ENCODE results near the gene TUBGCP6.
A peak's percentile ranks its signal among the peaks of the same experiment; 100 is the strongest.

The TUBGCP6 gene

DNA sequence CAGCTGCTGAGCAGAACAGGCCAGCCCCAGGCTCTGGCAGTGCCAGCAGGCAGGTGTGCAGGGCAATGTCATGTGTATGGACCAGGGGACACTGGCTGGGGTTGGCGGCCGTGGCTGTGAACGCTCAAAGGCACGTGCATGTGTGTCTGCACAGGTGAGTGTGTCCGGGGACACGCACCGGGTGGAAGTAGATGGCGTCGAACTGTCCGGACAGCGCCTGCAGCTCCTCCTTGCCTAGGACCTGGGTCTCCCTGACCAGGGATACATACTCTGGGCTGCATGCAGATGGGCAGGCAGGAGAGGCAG, 5.4 kb upstream of the TUBGCP6 start:
- Histone ChIP-seq H3K4me1 (ENCODE audit: insufficient read depth, low read length) (peaks cover 44% of the 10 kb centered on the region), H3K4me2 (ENCODE audit: insufficient read depth, low read length) (peak overlapping the region; percentile 100), H4K20me1 (ENCODE audit: insufficient read depth, low read length) (peaks cover 35% of the 10 kb centered on the region), H3K27me3 (ENCODE audit: insufficient read depth, low read length, poor library complexity) (no peaks in the 10 kb centered on the region), H3K4me3 (ENCODE audit: low read depth in 1 of 2, low read length in 2 of 2) (peak overlapping the region; percentile 96 to 100; a peak in 3 of 4 replicates), H3K9ac (ENCODE audit: low read depth, low read length) (peak overlapping the region; percentile 100), H3K27ac (ENCODE audit: low read length) (peak overlapping the region; percentile 86), H3K79me2 (ENCODE audit: insufficient read depth, low read length) (peaks cover 38% of the 10 kb centered on the region), H2AFZ (ENCODE audit: low read depth, low read length) (no peak overlapping the region), H3K9me3 (ENCODE audit: insufficient read depth, low read length, severe bottlenecking) (no peaks in the 10 kb centered on the region), H3K36me3 (ENCODE audit: insufficient read depth, low read length) (peaks cover 49% of the 10 kb centered on the region)
- ATAC-seq (ENCODE audit: insufficient read depth, low read depth) (no peak), DNase-seq (no peak)
- TF ChIP-seq EZH2 (IDR thresholded peaks at IDR 0.05; ENCODE audit: borderline replicate concordance, low read depth, low read length, severe bottlenecking) = no peak
- TF ChIP-seq CTCF (IDR thresholded peaks at IDR 0.05; ENCODE audit: borderline replicate concordance, extremely low read depth, low read length, poor library complexity, severe bottlenecking) = no peak

DNA sequence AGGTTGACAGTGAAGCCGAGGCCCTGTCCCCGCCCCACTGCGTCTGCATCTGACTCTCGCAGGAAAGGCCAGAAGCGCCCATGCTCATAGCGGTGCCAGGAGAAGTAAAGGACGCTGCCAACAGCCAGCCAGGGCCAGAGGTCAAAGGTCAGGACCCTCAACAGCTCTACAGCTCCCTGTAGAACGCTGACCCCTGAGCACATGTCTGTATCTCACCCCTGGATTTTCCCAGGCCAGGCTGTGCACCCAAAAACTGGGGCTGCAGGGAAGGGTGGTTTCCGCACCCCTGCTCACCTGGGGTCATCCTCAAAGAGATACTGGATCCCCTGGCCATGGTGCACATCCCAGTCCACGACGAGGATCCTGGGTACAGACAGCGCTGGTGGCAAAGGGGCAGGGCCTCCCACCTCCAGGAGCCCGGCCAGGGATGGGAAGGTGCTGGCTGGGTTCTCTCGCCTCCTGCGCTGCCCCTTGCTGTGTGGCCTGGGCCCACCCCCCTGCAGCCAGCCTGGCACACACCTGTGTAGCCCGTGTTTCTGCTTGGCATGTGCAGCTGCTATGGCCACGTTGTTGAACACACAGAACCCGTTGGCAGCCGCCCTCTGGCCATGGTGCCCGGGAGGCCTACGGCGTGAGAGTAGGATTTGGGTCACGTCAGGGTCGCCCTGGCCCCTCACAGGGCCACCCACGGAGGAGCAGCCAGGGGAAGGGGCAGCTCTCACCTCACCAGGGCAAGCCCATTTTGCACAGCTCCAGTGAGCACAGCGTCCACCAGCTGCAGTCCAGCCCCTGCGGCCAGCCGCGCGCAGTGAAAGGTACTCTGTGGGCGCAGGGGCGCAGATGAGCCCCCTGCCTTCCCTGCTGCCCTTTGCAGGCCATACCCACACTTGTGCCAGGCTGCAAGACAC, 4.8 kb upstream of the TUBGCP6 start:
- no peaks in the 10 kb centered on the region for H3K9me3 ChIP-seq (ENCODE audit: insufficient read depth, low read length, severe bottlenecking)
- peak overlapping the region; percentile 100 for H3K4me2 ChIP-seq (ENCODE audit: insufficient read depth, low read length)
- DNase-seq (no peak), ATAC-seq (ENCODE audit: insufficient read depth, low read depth) (no peak)
- peaks cover 35% of the 10 kb centered on the region for H4K20me1 ChIP-seq (ENCODE audit: insufficient read depth, low read length)
- no peak for TF ChIP-seq EZH2 (IDR thresholded peaks at IDR 0.05; ENCODE audit: borderline replicate concordance, low read depth, low read length, severe bottlenecking)
- TF ChIP-seq CTCF (IDR thresholded peaks at IDR 0.05; ENCODE audit: borderline replicate concordance, extremely low read depth, low read length, poor library complexity, severe bottlenecking) = no peak
- H3K36me3 ChIP-seq (ENCODE audit: insufficient read depth, low read length) = peaks cover 49% of the 10 kb centered on the region
- H3K9ac ChIP-seq (ENCODE audit: low read depth, low read length) = peak overlapping the region; percentile 100
- H3K27ac ChIP-seq (ENCODE audit: low read length) = peak overlapping the region; percentile 86
- H3K27me3 ChIP-seq (ENCODE audit: insufficient read depth, low read length, poor library complexity) = no peaks in the 10 kb centered on the region
- peak overlapping the region; percentile 96 to 100; a peak in 3 of 4 replicates for H3K4me3 ChIP-seq (ENCODE audit: low read depth in 1 of 2, low read length in 2 of 2)
- no peak overlapping the region for H2AFZ ChIP-seq (ENCODE audit: low read depth, low read length)
- H3K79me2 ChIP-seq (ENCODE audit: insufficient read depth, low read length) = peaks cover 43% of the 10 kb centered on the region
- peaks cover 44% of the 10 kb centered on the region for H3K4me1 ChIP-seq (ENCODE audit: insufficient read depth, low read length)

GRCh38 chr22:50248196-50249081, 3.6 kb upstream of the TUBGCP6 start:
- TF ChIP-seq EZH2 (IDR thresholded peaks at IDR 0.05; ENCODE audit: borderline replicate concordance, low read depth, low read length, severe bottlenecking) = no peak
- TF ChIP-seq CTCF (IDR thresholded peaks at IDR 0.05; ENCODE audit: borderline replicate concordance, extremely low read depth, low read length, poor library complexity, severe bottlenecking) = no peak
- no peak overlapping the region for H2AFZ ChIP-seq (ENCODE audit: low read depth, low read length)
- peaks cover 52% of the 10 kb centered on the region for H3K4me1 ChIP-seq (ENCODE audit: insufficient read depth, low read length)
- H3K36me3 ChIP-seq (ENCODE audit: insufficient read depth, low read length) = peaks cover 49% of the 10 kb centered on the region
- H3K9me3 ChIP-seq (ENCODE audit: insufficient read depth, low read length, severe bottlenecking) = no peaks in the 10 kb centered on the region
- no peak overlapping the region for H3K9ac ChIP-seq (ENCODE audit: low read depth, low read length)
- no peaks in the 10 kb centered on the region for H3K27me3 ChIP-seq (ENCODE audit: insufficient read depth, low read length, poor library complexity)
- H3K27ac ChIP-seq (ENCODE audit: low read length) = no peak overlapping the region
- peaks cover 55% of the 10 kb centered on the region for H3K79me2 ChIP-seq (ENCODE audit: insufficient read depth, low read length)
- H3K4me2 ChIP-seq (ENCODE audit: insufficient read depth, low read length) = no peak overlapping the region
- DNase-seq = no peak
- peaks cover 44% of the 10 kb centered on the region for H4K20me1 ChIP-seq (ENCODE audit: insufficient read depth, low read length)
- ATAC-seq (ENCODE audit: insufficient read depth, low read depth) = no peak
- no peak overlapping the region for H3K4me3 ChIP-seq (ENCODE audit: low read depth in 1 of 2, low read length in 2 of 2)
